H9 (cell line): ENCODE data around the gene PCCA. TPM values are rescaled to one million over a fixed set of nuclear protein-coding genes. Genes with fewer than 3 reads are reported as not detected.

ENCODE experiments used
- DNase-seq: peaks from one replicate; pipeline ENCODE4 v3.0.0-alpha.2; 2017
- H2AFZ ChIP-seq: one replicate; pipeline ENCODE4 v1.6.1; 2013; ENCODE audit warnings: mild to moderate bottlenecking, low read length, control low read depth, moderate library complexity
- H2AK5ac ChIP-seq: 2 replicates; pipeline ENCODE4 v1.6.1; 2013; ENCODE audit warnings: low read length, control low read depth, mixed read lengths; ENCODE audit not compliant: insufficient read length
- H2BK120ac ChIP-seq: one replicate; pipeline ENCODE4 v1.6.1; 2013; ENCODE audit warnings: low read depth, mild to moderate bottlenecking, low read length, control low read depth, inconsistent platforms; ENCODE audit not compliant: poor library complexity, severe bottlenecking
- H2BK12ac ChIP-seq: 2 replicates; pipeline ENCODE4 v1.6.1; 2013; ENCODE audit warnings: low read length, control low read depth, mixed read lengths, low read depth; ENCODE audit not compliant: insufficient read length
- H2BK15ac ChIP-seq: 2 replicates; pipeline ENCODE4 v1.6.1; 2013; ENCODE audit warnings: low read depth, low read length, control low read depth
- H2BK20ac ChIP-seq: one replicate; pipeline ENCODE4 v1.6.1; 2013; ENCODE audit warnings: low read depth, mild to moderate bottlenecking, low read length, control low read depth, inconsistent platforms; ENCODE audit not compliant: poor library complexity, severe bottlenecking
- H2BK5ac ChIP-seq: 2 replicates; pipeline ENCODE4 v1.6.1; 2013; ENCODE audit warnings: low read length, control low read depth, mixed read lengths; ENCODE audit not compliant: insufficient read length
- H3K14ac ChIP-seq: 2 replicates; pipeline ENCODE4 v1.6.1; 2013; ENCODE audit warnings: low read length, control low read depth; ENCODE audit not compliant: insufficient read depth
- H3K18ac ChIP-seq: 2 replicates; pipeline ENCODE4 v1.6.1; 2013; ENCODE audit warnings: low read depth, mild to moderate bottlenecking, mixed read lengths, low read length, control low read depth; ENCODE audit not compliant: insufficient read length
- H3K23ac ChIP-seq: 2 replicates; pipeline ENCODE4 v1.6.1; 2013; ENCODE audit warnings: low read length, control low read depth, mixed read lengths, low read depth; ENCODE audit not compliant: insufficient read length
- H3K23me2 ChIP-seq: 2 replicates; pipeline ENCODE4 v1.6.1; 2013; ENCODE audit warnings: low read depth, mild to moderate bottlenecking, mixed read lengths, low read length, control low read depth; ENCODE audit not compliant: insufficient read length, poor library complexity, severe bottlenecking
- H3K27ac ChIP-seq: 2 replicates; pipeline ENCODE4 v1.5.1; 2013; ENCODE audit warnings: low read length, control low read depth, mixed read lengths, low read depth; ENCODE audit not compliant: insufficient read length
- H3K27me3 ChIP-seq: 2 replicates; pipeline ENCODE4 v1.6.1; 2013; ENCODE audit warnings: low read length, control low read depth, inconsistent platforms; ENCODE audit not compliant: insufficient read depth
- H3K4ac ChIP-seq: 2 replicates; pipeline ENCODE4 v1.6.1; 2013; ENCODE audit warnings: low read depth, mild to moderate bottlenecking, control low read depth, inconsistent platforms, low read length, moderate library complexity
- H3K4me1 ChIP-seq: 2 replicates; pipeline ENCODE4 v1.6.1; 2013; ENCODE audit warnings: low read length, control low read depth, inconsistent platforms; ENCODE audit not compliant: insufficient read depth
- H3K4me2 ChIP-seq: 2 replicates; pipeline ENCODE4 v1.6.1; 2013; ENCODE audit warnings: low read length, control low read depth, mixed read lengths; ENCODE audit not compliant: insufficient read length, insufficient read depth
- H3K56ac ChIP-seq: 2 replicates; pipeline ENCODE4 v1.6.1; 2013; ENCODE audit warnings: low read depth, mild to moderate bottlenecking, mixed read lengths, low read length, control low read depth; ENCODE audit not compliant: insufficient read length
- H3K79me1 ChIP-seq: 2 replicates; pipeline ENCODE4 v1.6.1; 2013; ENCODE audit warnings: low read depth, mild to moderate bottlenecking, moderate library complexity, low read length, control low read depth, inconsistent platforms; ENCODE audit not compliant: insufficient read depth, poor library complexity, severe bottlenecking
- H3K79me2 ChIP-seq: 2 replicates; pipeline ENCODE4 v1.6.1; 2013; ENCODE audit warnings: low read length, control low read depth, inconsistent platforms; ENCODE audit not compliant: insufficient read depth
- H3K9ac ChIP-seq: 2 replicates; pipeline ENCODE4 v1.6.1; 2013; ENCODE audit warnings: low read length, control low read depth, mixed read lengths; ENCODE audit not compliant: insufficient read length; ENCODE audit errors: extremely low read depth
- H3K9me3 ChIP-seq: one replicate; pipeline ENCODE4 v1.6.1; 2013; ENCODE audit warnings: low read depth, low read length, inconsistent platforms; ENCODE audit not compliant: control insufficient read depth
- H3T11ph ChIP-seq: one replicate; pipeline ENCODE4 v1.6.1; 2013; ENCODE audit warnings: mild to moderate bottlenecking, low read length, control low read depth, inconsistent platforms
- H4K20me1 ChIP-seq: one replicate; pipeline ENCODE4 v1.6.1; 2013; ENCODE audit not compliant: control insufficient read depth, insufficient read length, insufficient read depth
- H4K5ac ChIP-seq: 2 replicates; pipeline ENCODE4 v1.6.1; 2013; ENCODE audit warnings: low read depth, mild to moderate bottlenecking, mixed read lengths, low read length, control low read depth; ENCODE audit not compliant: insufficient read length
- H4K8ac ChIP-seq: replicated peaks from 2 replicates; pipeline ENCODE4 v1.6.1; 2013; ENCODE audit warnings: low read length, control low read depth, mixed read lengths, low read depth; ENCODE audit not compliant: insufficient read length
- H4K91ac ChIP-seq: 2 replicates; pipeline ENCODE4 v1.6.1; 2013; ENCODE audit warnings: low read depth, mild to moderate bottlenecking, moderate library complexity, mixed read lengths, low read length, control low read depth; ENCODE audit not compliant: insufficient read length
- H3K27ac Mint-ChIP-seq, 3 experiments: 2 replicates in 2 of 3; 3 replicates in 1 of 3; pipeline ENCODE4 v1.8.0; 2020 to 2021; ENCODE audit warnings: mixed read lengths in 3 of 3, mild to moderate bottlenecking in 1 of 3, moderate library complexity in 1 of 3
- H3K27me3 Mint-ChIP-seq: 2 replicates; pipeline ENCODE4 v1.8.0; 2021; ENCODE audit warnings: low read depth, mild to moderate bottlenecking, moderate library complexity, mixed read lengths
- H3K36me3 Mint-ChIP-seq, 3 experiments: 2 replicates in 2 of 3; 3 replicates in 1 of 3; pipeline ENCODE4 v1.8.0; 2020 to 2021; ENCODE audit warnings: low read depth in 3 of 3, mixed read lengths in 3 of 3; ENCODE audit not compliant: insufficient read depth in 1 of 3
- H3K4me1 Mint-ChIP-seq, 2 experiments: 2 replicates each; pipeline ENCODE4 v1.8.0; 2020; ENCODE audit warnings: mixed read lengths in 2 of 2
- H3K4me3 Mint-ChIP-seq, 2 experiments: 2 replicates in 1 of 2; 3 replicates in 1 of 2; pipeline ENCODE4 v1.8.0; 2020 to 2021; ENCODE audit warnings: mild to moderate bottlenecking in 2 of 2, mixed read lengths in 2 of 2, moderate library complexity in 1 of 2
- H3K9me3 Mint-ChIP-seq, 2 experiments: 2 replicates in 1 of 2; 3 replicates in 1 of 2; pipeline ENCODE4 v1.8.0; 2020; ENCODE audit warnings: mild to moderate bottlenecking in 2 of 2, mixed read lengths in 2 of 2, moderate library complexity in 1 of 2
- WGBS: extraction: QIAGEN DNeasy Blood & Tissue Kit; methylation state at CpG from one replicate; pipeline ENCODE4 v1.1.7; 2013; ENCODE audit warnings: missing lambda C conversion rate, low lambda C conversion rate, mixed read lengths; ENCODE audit not compliant: insufficient read length; ENCODE audit errors: extremely low coverage; 5-methylcytosine and 5-hydroxymethylcytosine counted together
- total RNA-seq: library from RNA; stranded (reverse); gene quantifications from 2 replicates; pipeline ENCODE4 v1.2.1, GENCODE V29; 2021
- TF ChIP-seq, protein P1 (sequence below): fragments of 200-600 bp; sonication (generic); conservative IDR thresholded peaks from 3 replicates; pipeline ENCODE4 v1.8.0; 2021; ENCODE audit warnings: antibody characterized with exemption, mild to moderate bottlenecking

Gene PCCA
- total RNA-seq, 1 experiment from 2014 or later = 56.5 TPM

DNA sequence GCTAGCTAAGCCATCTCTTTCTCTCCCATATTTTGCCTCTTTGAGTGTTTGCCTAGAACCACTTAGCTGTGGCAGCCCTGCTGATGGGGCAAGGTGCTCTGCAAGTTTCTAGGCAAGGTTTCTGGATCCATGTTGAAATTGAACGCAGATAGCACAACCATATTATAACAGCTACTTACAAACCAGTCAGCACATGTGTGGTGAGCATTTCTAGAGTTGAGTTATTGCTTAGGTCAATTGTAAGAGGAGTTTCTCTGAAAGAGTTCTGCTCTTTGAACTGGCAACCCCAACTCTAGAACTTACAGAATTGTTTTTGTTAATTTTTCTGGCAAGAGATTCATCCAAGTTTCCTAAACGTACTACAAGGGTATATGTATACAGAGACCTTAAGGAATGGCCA, 396.4 kb downstream of the PCCA start:
- Histone ChIP-seq H4K91ac (no peak overlapping the region), H3K9me3 (no peaks in the 10 kb centered on the region), H3K4me2 (no peak overlapping the region), H3K4ac (no peak overlapping the region), H4K20me1 (no peaks in the 10 kb centered on the region), H4K8ac (no peak overlapping the region), H2AK5ac (no peak overlapping the region), H2AFZ (no peak overlapping the region), H3K56ac (no peak overlapping the region), H3K79me1 (no peaks in the 10 kb centered on the region), H3K23ac (no peak overlapping the region), H3T11ph (no peak overlapping the region), H3K79me2 (no peaks in the 10 kb centered on the region), H4K5ac (no peak overlapping the region), H3K9ac (no peak overlapping the region), H2BK5ac (no peak overlapping the region), H3K14ac (no peak overlapping the region), H2BK15ac (no peak overlapping the region), H3K4me1 (peaks cover 5% of the 10 kb centered on the region; the same call in 1 of the 2 replicates), H3K18ac (no peak overlapping the region), H2BK20ac (no peak overlapping the region), H2BK12ac (no peak overlapping the region), H3K23me2 (no peaks in the 10 kb centered on the region), H2BK120ac (no peak overlapping the region), H3K27ac (no peak overlapping the region), H3K27me3 (no peaks in the 10 kb centered on the region)
- TF ChIP-seq, protein P1, sequence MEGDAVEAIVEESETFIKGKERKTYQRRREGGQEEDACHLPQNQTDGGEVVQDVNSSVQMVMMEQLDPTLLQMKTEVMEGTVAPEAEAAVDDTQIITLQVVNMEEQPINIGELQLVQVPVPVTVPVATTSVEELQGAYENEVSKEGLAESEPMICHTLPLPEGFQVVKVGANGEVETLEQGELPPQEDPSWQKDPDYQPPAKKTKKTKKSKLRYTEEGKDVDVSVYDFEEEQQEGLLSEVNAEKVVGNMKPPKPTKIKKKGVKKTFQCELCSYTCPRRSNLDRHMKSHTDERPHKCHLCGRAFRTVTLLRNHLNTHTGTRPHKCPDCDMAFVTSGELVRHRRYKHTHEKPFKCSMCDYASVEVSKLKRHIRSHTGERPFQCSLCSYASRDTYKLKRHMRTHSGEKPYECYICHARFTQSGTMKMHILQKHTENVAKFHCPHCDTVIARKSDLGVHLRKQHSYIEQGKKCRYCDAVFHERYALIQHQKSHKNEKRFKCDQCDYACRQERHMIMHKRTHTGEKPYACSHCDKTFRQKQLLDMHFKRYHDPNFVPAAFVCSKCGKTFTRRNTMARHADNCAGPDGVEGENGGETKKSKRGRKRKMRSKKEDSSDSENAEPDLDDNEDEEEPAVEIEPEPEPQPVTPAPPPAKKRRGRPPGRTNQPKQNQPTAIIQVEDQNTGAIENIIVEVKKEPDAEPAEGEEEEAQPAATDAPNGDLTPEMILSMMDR = no peak
- Mint-ChIP-seq H3K27me3 (no peaks in the 10 kb centered on the region), H3K36me3 (peaks cover 0 to 5% (median 1%) of the 10 kb centered on the region in 3 experiments; a peak in 4 of 7 replicates), H3K27ac (peak overlapping the region; percentile 39 to 49 (median 48); a peak in 5 of 7 replicates), H3K4me1 (peaks cover 44 to 50% of the 10 kb centered on the region in 2 experiments), H3K4me3 (no peak overlapping the region), H3K9me3 (peaks cover 0 to 3% of the 10 kb centered on the region in 2 experiments; a peak in 1 of 5 replicates)
- WGBS = no CpG with 5 or more reads among the region's 2 CpGs
- no peak for DNase-seq
